H1 (cell line): ENCODE results near the gene PSG2. TPM values are rescaled to one million over a fixed set of nuclear protein-coding genes. Genes with fewer than 3 reads are reported as not detected.
"Not testable (repeated sequence)": the region's sequence is repeated elsewhere in the genome, so short reads cannot be mapped to it uniquely, and the experiment has no call there.

Experiments
- CTCF ChIA-PET: fragments of 300-600 bp; sonication (Branson Sonifier 250); formaldehyde crosslinking; loops from one replicate; lab custom pipeline; 2021; ENCODE audit not compliant: partially characterized antibody; lab: Charles Lee
- POLR2A ChIA-PET: fragments of 300-600 bp; sonication (Branson Sonifier 250); formaldehyde crosslinking; loops from one replicate; lab custom pipeline; 2021; ENCODE audit warnings: inconsistent platforms; ENCODE audit not compliant: partially characterized antibody; lab: Charles Lee
- DNase-seq, 2 experiments: peaks; one replicate each; pipeline versions ENCODE4 v3.0.0 to v3.0.0-alpha.2; 2010 to 2022; ENCODE audit warnings: low spot score in 2 of 2, low read depth in 1 of 2, mixed read lengths in 1 of 2
- FAIRE-seq: peaks from 2 replicates; lab custom pipeline; 2011; peaks lifted over from hg19 to GRCh38; lab: Jason Lieb, UNC
- H2AFZ ChIP-seq: 2 replicates; pipeline ENCODE4 v1.8.1; 2012; ENCODE audit warnings: low read length, inconsistent platforms
- H2AK5ac ChIP-seq: 2 replicates; pipeline ENCODE4 v1.6.1; 2013; ENCODE audit warnings: low read depth, low read length
- H2BK120ac ChIP-seq: replicated peaks from 2 replicates; pipeline ENCODE3; 2013; ENCODE audit warnings: low read depth, low read length, inconsistent platforms
- H2BK12ac ChIP-seq: 2 replicates; pipeline ENCODE4 v1.6.1; 2013; ENCODE audit warnings: low read depth, low read length
- H2BK15ac ChIP-seq: 2 replicates; pipeline ENCODE4 v1.6.1; 2013; ENCODE audit warnings: low read length
- H2BK20ac ChIP-seq: 2 replicates; pipeline ENCODE4 v1.6.1; 2013; ENCODE audit warnings: low read length
- H2BK5ac ChIP-seq: 2 replicates; pipeline ENCODE4 v1.6.1; 2013; ENCODE audit warnings: low read depth, low read length
- H3K14ac ChIP-seq: 2 replicates; pipeline ENCODE4 v1.6.1; 2013; ENCODE audit warnings: inconsistent platforms; ENCODE audit not compliant: insufficient read length
- H3K18ac ChIP-seq: 2 replicates; pipeline ENCODE4 v1.6.1; 2013; ENCODE audit warnings: low read length; ENCODE audit errors: extremely low read depth
- H3K23ac ChIP-seq: 2 replicates; pipeline ENCODE4 v1.6.1; 2013; ENCODE audit warnings: inconsistent platforms; ENCODE audit not compliant: insufficient read length
- H3K23me2 ChIP-seq: 2 replicates; pipeline ENCODE4 v1.6.1; 2013; ENCODE audit warnings: low read depth, low read length
- H3K27ac ChIP-seq: 2 replicates; pipeline ENCODE4 v1.6.1; 2011; ENCODE audit warnings: low read depth, low read length, inconsistent platforms
- H3K27me3 ChIP-seq, 4 experiments: replicated peaks in 1 of 4; 1 replicate in 1 of 4; 2 replicates in 3 of 4; pipeline versions ENCODE4 v1.6.1 to v1.8.1; 2011 to 2013; ENCODE audit warnings: low read length in 3 of 4, mild to moderate bottlenecking in 3 of 4, inconsistent platforms in 2 of 4, mixed read lengths in 2 of 4, moderate library complexity in 1 of 4; ENCODE audit not compliant: control insufficient read depth in 3 of 4, insufficient read depth in 3 of 4; ENCODE audit errors: extremely low read depth in 1 of 4
- H3K36me3 ChIP-seq, 4 experiments: 2 replicates each; pipeline versions ENCODE4 v1.6.1 to v1.8.1; 2011 to 2013; ENCODE audit warnings: mild to moderate bottlenecking in 4 of 4, low read length in 3 of 4, moderate library complexity in 2 of 4, control low read depth in 1 of 4, inconsistent platforms in 1 of 4; ENCODE audit not compliant: insufficient read depth in 4 of 4, control insufficient read depth in 2 of 4
- H3K4ac ChIP-seq: replicated peaks from 2 replicates; pipeline ENCODE3; 2013; ENCODE audit warnings: low read length, low read depth, mixed read lengths, inconsistent platforms; ENCODE audit not compliant: insufficient read length
- H3K4me1 ChIP-seq, 4 experiments: replicated peaks in 1 of 4; 1 replicate in 1 of 4; 2 replicates in 3 of 4; pipeline versions ENCODE4 v1.6.1 to v1.8.1; 2011 to 2013; ENCODE audit warnings: low read length in 3 of 4, inconsistent platforms in 2 of 4, mixed read lengths in 1 of 4; ENCODE audit not compliant: insufficient read depth in 4 of 4, control insufficient read depth in 3 of 4
- H3K4me2 ChIP-seq, 2 experiments: 2 replicates each; pipeline versions ENCODE4 v1.6.1 to v1.8.1; 2011 to 2013; ENCODE audit warnings: low read depth in 2 of 2, low read length in 2 of 2, control low read depth in 1 of 2, inconsistent platforms in 1 of 2, mild to moderate bottlenecking in 1 of 2; ENCODE audit not compliant: insufficient read depth in 1 of 2
- H3K4me3 ChIP-seq, 4 experiments: fragments of 200-600, 300-600 bp in 1 of 4; sonication (generic), shearing (Covaris generic), sonication (Bioruptor Twin) in 1 of 4; 2 replicates each; pipeline versions ENCODE4 v1.5.1 to v1.8.1; 2011 to 2016; ENCODE audit warnings: low read length in 4 of 4, low read depth in 3 of 4, control low read depth in 2 of 4, inconsistent platforms in 2 of 4, mild to moderate bottlenecking in 2 of 4, mixed read lengths in 1 of 4, moderate library complexity in 1 of 4; ENCODE audit not compliant: insufficient read depth in 2 of 4; ENCODE audit errors: extremely low read depth in 1 of 4
- H3K56ac ChIP-seq: replicated peaks from 2 replicates; pipeline ENCODE3; 2013; ENCODE audit warnings: low read depth, mild to moderate bottlenecking, mixed read lengths, low read length, inconsistent platforms; ENCODE audit not compliant: insufficient read length
- H3K79me1 ChIP-seq: 2 replicates; pipeline ENCODE4 v1.6.1; 2013; ENCODE audit warnings: low read depth, low read length, control low read depth
- H3K79me2 ChIP-seq, 2 experiments: 2 replicates each; pipeline versions ENCODE4 v1.6.1 to v1.8.1; 2012 to 2013; ENCODE audit warnings: low read length in 2 of 2, mild to moderate bottlenecking in 2 of 2, inconsistent platforms in 1 of 2; ENCODE audit not compliant: insufficient read depth in 2 of 2, control insufficient read depth in 1 of 2
- H3K9ac ChIP-seq, 4 experiments: replicated peaks in 1 of 4; 1 replicate in 1 of 4; 2 replicates in 3 of 4; pipeline versions ENCODE4 v1.6.1 to v1.8.1; 2011 to 2013; ENCODE audit warnings: low read depth in 3 of 4, low read length in 3 of 4, control low read depth in 2 of 4, mild to moderate bottlenecking in 2 of 4, moderate library complexity in 2 of 4, inconsistent platforms in 1 of 4; ENCODE audit errors: extremely low read depth in 1 of 4
- H3K9me3 ChIP-seq, 2 experiments: 2 replicates each; pipeline versions ENCODE4 v1.6.1 to v1.8.1; 2012 to 2013; ENCODE audit warnings: mild to moderate bottlenecking in 2 of 2, moderate library complexity in 2 of 2, control low read depth in 1 of 2, inconsistent platforms in 1 of 2, low read depth in 1 of 2, low read length in 1 of 2, mixed read lengths in 1 of 2; ENCODE audit not compliant: insufficient read depth in 2 of 2
- H4K20me1 ChIP-seq, 2 experiments: replicated peaks in 1 of 2; 2 replicates each; pipeline versions ENCODE3 to v1.8.1; 2011 to 2013; ENCODE audit warnings: inconsistent platforms in 2 of 2, low read length in 2 of 2, mild to moderate bottlenecking in 1 of 2; ENCODE audit not compliant: insufficient read depth in 2 of 2, control insufficient read depth in 1 of 2
- H4K5ac ChIP-seq: 2 replicates; pipeline ENCODE4 v1.6.1; 2013; ENCODE audit warnings: low read length, low read depth, mixed read lengths, inconsistent platforms; ENCODE audit not compliant: insufficient read length
- H4K8ac ChIP-seq: 2 replicates; pipeline ENCODE4 v1.8.0; 2013; ENCODE audit warnings: mild to moderate bottlenecking, moderate library complexity, low read length, inconsistent platforms; ENCODE audit not compliant: insufficient read depth; ENCODE audit errors: extremely low read depth
- H4K91ac ChIP-seq: replicated peaks from 2 replicates; pipeline ENCODE3; 2013; ENCODE audit warnings: low read length, mixed read lengths, inconsistent platforms; ENCODE audit not compliant: insufficient read length
- WGBS, 2 experiments: shearing (Covaris generic) in 1 of 2; methylation state at CpG; one replicate each; pipeline versions ENCODE4 v1.1.6 to v1.1.7; 2013 to 2015; ENCODE audit warnings: low lambda C conversion rate in 2 of 2, mixed read lengths in 2 of 2, inconsistent platforms in 1 of 2, low coverage in 1 of 2, missing lambda C conversion rate in 1 of 2; ENCODE audit not compliant: insufficient replicate concordance in 2 of 2, insufficient coverage in 1 of 2, insufficient read length in 1 of 2; ENCODE audit errors: extremely low coverage in 1 of 2, missing lambda C conversion rate in 1 of 2; 5-methylcytosine and 5-hydroxymethylcytosine counted together
- polyA plus RNA-seq, 7 experiments: library from polyadenylated mRNA; depleted of rRNA in 3 of 7; stranded (reverse) in 5 of 7; unstranded in 2 of 7; fragments of >200 nt in 5 of 7; fragments of 200-250 nt in 2 of 7; gene quantifications; 1 replicate in 5 of 7; 2 replicates in 1 of 7; 4 replicates in 1 of 7; pipeline versions ENCODE4 v1.2.1 to v1.2.3, GENCODE V29; 2011 to 2013; ENCODE audit warnings: missing spikeins in 2 of 7, mixed read lengths in 2 of 7
- total RNA-seq: library from RNA; stranded (reverse); fragmentation: NEBNext Ultra II Directional; extraction: Animal tissue kit (Norgen Biotek cat#: 25700); gene quantifications from 2 replicates; pipeline ENCODE4 v1.2.1, GENCODE V29; 2021

PSG2 gene
- total and polyA plus RNA-seq, 2 of the 8 experiments (the other 6 are each of a cell fraction or from before 2014, with no cell fraction given), result not detected

DNA sequence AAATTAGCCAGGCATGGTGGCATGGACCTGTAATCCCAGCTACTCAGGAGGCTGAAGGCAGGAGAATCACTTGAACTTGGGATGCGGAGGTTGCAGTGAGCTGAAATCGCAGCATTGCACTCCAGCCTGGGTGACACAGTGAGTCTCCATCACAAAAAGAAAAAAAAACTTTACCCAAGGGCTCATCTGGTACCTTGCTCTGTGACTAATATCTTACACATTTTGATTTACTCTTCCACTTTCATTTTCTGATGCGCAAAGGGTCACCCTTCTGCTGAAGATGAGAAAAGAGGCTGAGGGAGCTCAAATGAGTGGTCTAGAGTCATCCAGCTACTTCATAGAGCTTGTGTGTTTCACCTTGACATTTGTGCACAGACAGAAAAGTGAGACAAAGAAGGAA, 34.5 kb downstream of the PSG2 start:
- H2AK5ac ChIP-seq, H2BK12ac ChIP-seq, H3K56ac ChIP-seq, H3K27me3 ChIP-seq, H3K23ac ChIP-seq, H3K27ac ChIP-seq, H2BK15ac ChIP-seq, H2AFZ ChIP-seq, H4K5ac ChIP-seq, H3K36me3 ChIP-seq, CTCF ChIA-PET, H3K4ac ChIP-seq, H3K9ac ChIP-seq, POLR2A ChIA-PET, H3K23me2 ChIP-seq, H3K4me3 ChIP-seq, H3K14ac ChIP-seq, H3K4me1 ChIP-seq, H3K4me2 ChIP-seq, H2BK120ac ChIP-seq, H4K91ac ChIP-seq, H4K8ac ChIP-seq, FAIRE-seq, DNase-seq, H3K79me2 ChIP-seq, H4K20me1 ChIP-seq, H2BK20ac ChIP-seq, H3K79me1 ChIP-seq, H2BK5ac ChIP-seq, H3K18ac ChIP-seq: not testable (repeated sequence)
- WGBS, 2 experiments, result 79% methylated on average over 3 of the region's 3 CpGs; no CpG with 5 or more reads in 1 of the 2 experiments
- H3K9me3 ChIP-seq, result peaks cover 1 to 32% of the 10 kb centered on the region in 2 experiments; a peak in 3 of 4 replicates

DNA sequence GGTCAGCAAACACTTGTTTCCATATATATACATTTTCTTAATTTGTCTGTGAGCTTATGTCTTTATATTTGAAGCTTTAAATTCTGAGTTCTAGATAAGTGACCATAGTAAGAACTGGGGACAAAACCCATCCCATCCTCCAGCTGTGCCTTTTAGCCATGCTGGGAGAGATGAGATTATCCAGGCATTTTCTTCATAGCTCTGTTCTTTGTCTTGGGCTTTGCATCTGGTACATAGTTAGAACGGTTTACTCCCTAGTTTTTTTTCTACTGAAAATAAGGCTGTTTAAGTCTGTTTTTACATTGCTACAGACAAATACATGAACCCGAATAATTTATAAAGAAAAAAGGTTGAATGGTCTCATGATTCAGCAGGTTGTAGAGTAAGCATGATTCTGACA, 35.9 kb downstream of the PSG2 start:
- DNase-seq, H2BK20ac ChIP-seq, FAIRE-seq, H3K27me3 ChIP-seq, H3K56ac ChIP-seq, H3K36me3 ChIP-seq, H3K4me3 ChIP-seq, H4K91ac ChIP-seq, H4K5ac ChIP-seq, H3K79me2 ChIP-seq, H2BK120ac ChIP-seq, H3K9ac ChIP-seq, H2BK5ac ChIP-seq, H3K4ac ChIP-seq, H3K18ac ChIP-seq, H4K8ac ChIP-seq, H3K79me1 ChIP-seq, H3K14ac ChIP-seq, H3K4me2 ChIP-seq, H2AK5ac ChIP-seq, H2AFZ ChIP-seq, CTCF ChIA-PET, H2BK12ac ChIP-seq, H4K20me1 ChIP-seq, H3K4me1 ChIP-seq, H3K27ac ChIP-seq, POLR2A ChIA-PET, H2BK15ac ChIP-seq, H3K23me2 ChIP-seq, H3K23ac ChIP-seq: not testable (repeated sequence)
- 73% methylated on average over 2 of the region's 2 CpGs; no CpG with 5 or more reads in 1 of the 2 experiments for WGBS, 2 experiments
- H3K9me3 ChIP-seq, result peaks cover 3 to 29% of the 10 kb centered on the region in 2 experiments; a peak in 3 of 4 replicates
